ENCODE measurements around the gene TMEM260. TPM values are rescaled to one million over a fixed set of nuclear protein-coding genes. Genes with fewer than 3 reads are reported as not detected.
"Not testable (repeated sequence)": the region's sequence is repeated elsewhere in the genome, so short reads cannot be mapped to it uniquely, and the experiment has no call there.

The TMEM260 gene
- polyA plus RNA-seq, 2 donors = 4.4 to 7.3 TPM

DNA sequence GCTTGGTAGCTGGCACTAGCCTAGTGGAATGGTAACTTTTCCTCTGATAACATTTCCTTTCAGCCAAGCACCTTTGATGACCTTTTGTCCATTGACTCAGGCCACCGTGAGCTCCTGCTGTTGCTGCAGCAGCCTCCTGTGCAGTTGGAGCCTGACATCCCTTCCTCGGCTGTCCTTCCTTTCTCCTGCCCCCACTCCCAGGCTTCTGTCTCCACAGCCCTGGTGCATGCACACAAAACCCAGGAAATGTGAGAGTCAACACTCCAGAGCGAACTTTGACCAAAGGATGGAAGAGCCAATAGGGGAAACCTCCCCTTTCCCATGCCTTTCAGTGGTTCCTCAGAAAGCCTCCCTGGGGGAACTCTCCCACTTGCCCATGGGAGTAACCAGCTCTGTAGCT, 115.0 kb downstream of the TMEM260 start:
- H3K27ac ChIP-seq (ENCODE audit: low read depth in 2 of 2, low read length in 1 of 2) = no peak overlapping the region
- no peaks in the 10 kb centered on the region for H3K27me3 ChIP-seq (ENCODE audit: control insufficient read depth in 1 of 2, insufficient read depth in 2 of 2, low read length in 2 of 2)
- H3K4me3 ChIP-seq (ENCODE audit: low read depth in 1 of 2, low read length in 2 of 2) = no peak overlapping the region
- H3K4me1 ChIP-seq (ENCODE audit: control insufficient read depth in 2 of 2, insufficient read depth in 2 of 2, low read length in 1 of 2) = no peaks in the 10 kb centered on the region
- WGBS, 2 donors = 67% methylated on average over 3 of the region's 3 CpGs
- H3K9me3 ChIP-seq (ENCODE audit: control insufficient read depth in 2 of 2, insufficient read depth in 1 of 2, low read depth in 1 of 2, low read length in 1 of 2) = peaks cover 0 to 2% of the 10 kb centered on the region in 2 donors
- H3K36me3 ChIP-seq (ENCODE audit: control insufficient read depth in 2 of 2, insufficient read depth in 2 of 2, low read length in 1 of 2) = no peaks in the 10 kb centered on the region

DNA sequence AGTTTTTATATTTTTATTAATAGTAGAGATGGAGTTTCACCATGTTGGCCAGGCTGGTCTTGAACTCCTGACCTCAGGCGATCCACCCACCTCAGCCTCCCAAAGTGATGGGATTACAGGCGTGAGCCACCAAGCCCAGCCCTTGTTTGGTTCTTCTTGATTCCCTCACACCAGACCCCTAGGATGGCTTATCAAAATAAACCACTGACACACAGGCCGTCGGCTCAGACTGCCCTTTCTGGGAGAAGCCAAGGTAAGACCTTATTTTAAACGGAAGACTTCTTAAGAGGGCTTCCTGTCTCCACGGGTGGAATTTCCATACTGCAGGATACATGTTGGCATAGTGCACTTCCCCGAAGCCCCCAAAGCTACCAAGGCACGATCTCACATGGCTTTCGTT, 115.6 kb downstream of the TMEM260 start:
- H3K27ac ChIP-seq (ENCODE audit: low read depth in 2 of 2, low read length in 1 of 2); H3K9me3 ChIP-seq (ENCODE audit: control insufficient read depth in 2 of 2, insufficient read depth in 1 of 2, low read depth in 1 of 2, low read length in 1 of 2); H3K4me3 ChIP-seq (ENCODE audit: low read depth in 1 of 2, low read length in 2 of 2); H3K4me1 ChIP-seq (ENCODE audit: control insufficient read depth in 2 of 2, insufficient read depth in 2 of 2, low read length in 1 of 2); H3K36me3 ChIP-seq (ENCODE audit: control insufficient read depth in 2 of 2, insufficient read depth in 2 of 2, low read length in 1 of 2); H3K27me3 ChIP-seq (ENCODE audit: control insufficient read depth in 1 of 2, insufficient read depth in 2 of 2, low read length in 2 of 2): not testable (repeated sequence)
- 76 to 79% methylated on average over 9 of the region's 9 CpGs for WGBS, 2 donors

Other genes starting within 250 kb of the TMEM260 start
- not detected for gene OTX2, start 230.7 kb downstream of the TMEM260 start, polyA plus RNA-seq